Neural progenitor cell (in vitro differentiated cells): ENCODE results near the gene CA10. TPM values are rescaled to one million over a fixed set of nuclear protein-coding genes. Genes with fewer than 3 reads are reported as not detected.

Experiments used
- DNase-seq: peaks from one replicate; pipeline ENCODE4 v3.0.0-alpha.2; 2016; ENCODE audit warnings: low spot score
- H2AFZ ChIP-seq: fragments of 200-600 bp; sonication (generic); replicated peaks from 2 replicates; pipeline ENCODE4 v1.6.1; 2016; ENCODE audit warnings: antibody characterized with exemption
- H3F3A ChIP-seq: fragments of 200-600 bp; sonication (generic); 2 replicates; pipeline ENCODE4 v1.6.1; 2016; ENCODE audit warnings: antibody characterized with exemption, low read depth
- H3K27ac ChIP-seq: fragments of 200-600 bp; sonication (generic); 2 replicates; pipeline ENCODE4 v1.5.1; 2016; ENCODE audit warnings: mild to moderate bottlenecking
- H3K27me3 ChIP-seq: fragments of 200-600 bp; sonication (generic); 2 replicates; pipeline ENCODE4 v1.6.1; 2016; ENCODE audit warnings: mild to moderate bottlenecking, moderate library complexity
- H3K36me3 ChIP-seq: fragments of 200-600 bp; sonication (generic); 2 replicates; pipeline ENCODE4 v1.5.1; 2016
- H3K4me1 ChIP-seq: fragments of 200-600 bp; sonication (generic); 2 replicates; pipeline ENCODE4 v1.6.1; 2016; ENCODE audit warnings: mixed run types
- H3K4me2 ChIP-seq: fragments of 200-600 bp; sonication (generic); 2 replicates; pipeline ENCODE4 v1.6.1; 2016
- H3K4me3 ChIP-seq: fragments of 200-600 bp; sonication (generic); 2 replicates; pipeline ENCODE4 v1.5.1; 2016
- H3K79me2 ChIP-seq: fragments of 200-600 bp; sonication (generic); 2 replicates; pipeline ENCODE4 v1.6.1; 2016; ENCODE audit warnings: low read depth
- H3K9ac ChIP-seq: fragments of 200-600 bp; sonication (generic); 2 replicates; pipeline ENCODE4 v1.6.1; 2016
- H3K9me3 ChIP-seq: fragments of 200-600 bp; sonication (generic); 2 replicates; pipeline ENCODE4 v1.5.1; 2016; ENCODE audit warnings: low read depth
- H4K20me1 ChIP-seq: fragments of 200-600 bp; sonication (generic); 2 replicates; pipeline ENCODE4 v1.6.1; 2016; ENCODE audit warnings: low read depth
- H3K27ac Mint-ChIP-seq: 3 replicates; pipeline ENCODE4 v1.8.0; 2021; ENCODE audit warnings: mixed read lengths
- H3K27me3 Mint-ChIP-seq: 2 replicates; pipeline ENCODE4 v1.8.0; 2022; ENCODE audit warnings: low read depth, mild to moderate bottlenecking, inconsistent platforms, moderate library complexity, mixed read lengths; ENCODE audit not compliant: insufficient read depth
- H3K36me3 Mint-ChIP-seq: 3 replicates; pipeline ENCODE4 v1.8.0; 2021; ENCODE audit warnings: mixed read lengths
- H3K4me1 Mint-ChIP-seq: 3 replicates; pipeline ENCODE4 v1.8.0; 2021; ENCODE audit warnings: mixed read lengths
- H3K4me3 Mint-ChIP-seq: 3 replicates; pipeline ENCODE4 v1.8.0; 2021; ENCODE audit warnings: mild to moderate bottlenecking, moderate library complexity, mixed read lengths
- H3K9me3 Mint-ChIP-seq: 3 replicates; pipeline ENCODE4 v1.8.0; 2020; ENCODE audit warnings: mixed read lengths
- EZH2 ChIP-seq: fragments of 200-600 bp; sonication (generic); IDR thresholded peaks from 2 replicates; pipeline ENCODE4 v1.6.1; 2017; ENCODE audit warnings: antibody characterized with exemption, mild to moderate bottlenecking, moderate library complexity
- EZH2phosphoT487 ChIP-seq: fragments of 200-600 bp; sonication (generic); IDR thresholded peaks from 2 replicates; pipeline ENCODE4 v1.6.1; 2017; ENCODE audit warnings: antibody characterized with exemption
- total RNA-seq: library from RNA; depleted of rRNA; stranded (reverse); fragments of >200 nt; gene quantifications from 2 replicates; pipeline ENCODE4 v1.2.3, GENCODE V29; 2015; ENCODE audit warnings: low replicate concordance
- TF ChIP-seq, protein P1 (sequence below): fragments of 200-600 bp; sonication (generic); IDR thresholded peaks from 2 replicates; pipeline ENCODE4 v1.5.1; 2017; ENCODE audit warnings: antibody characterized with exemption, mild to moderate bottlenecking

The CA10 gene
- total RNA-seq, 1 donor from 2014 or later, result 0.65 TPM

GRCh38 chr17:51724043-51724580 lies 434.4 kb downstream of the CA10 start:
- no peaks in the 10 kb centered on the region for H3K79me2 ChIP-seq
- Mint-ChIP-seq H3K27ac (no peak overlapping the region), H3K4me1 (peaks cover 5% of the 10 kb centered on the region), H3K4me3 (no peak overlapping the region), H3K36me3 (no peaks in the 10 kb centered on the region), H3K27me3 (peaks cover 2% of the 10 kb centered on the region), H3K9me3 (no peaks in the 10 kb centered on the region)
- H3K36me3 ChIP-seq, result no peaks in the 10 kb centered on the region
- no peaks in the 10 kb centered on the region for H3K27me3 ChIP-seq
- H3K9me3 ChIP-seq, result no peaks in the 10 kb centered on the region
- no peak overlapping the region for H3K9ac ChIP-seq
- H3K4me3 ChIP-seq, result no peak overlapping the region
- no peak overlapping the region for H2AFZ ChIP-seq
- no peak for DNase-seq
- no peak for TF ChIP-seq EZH2phosphoT487
- TF ChIP-seq EZH2, result no peak
- TF ChIP-seq, protein P1, sequence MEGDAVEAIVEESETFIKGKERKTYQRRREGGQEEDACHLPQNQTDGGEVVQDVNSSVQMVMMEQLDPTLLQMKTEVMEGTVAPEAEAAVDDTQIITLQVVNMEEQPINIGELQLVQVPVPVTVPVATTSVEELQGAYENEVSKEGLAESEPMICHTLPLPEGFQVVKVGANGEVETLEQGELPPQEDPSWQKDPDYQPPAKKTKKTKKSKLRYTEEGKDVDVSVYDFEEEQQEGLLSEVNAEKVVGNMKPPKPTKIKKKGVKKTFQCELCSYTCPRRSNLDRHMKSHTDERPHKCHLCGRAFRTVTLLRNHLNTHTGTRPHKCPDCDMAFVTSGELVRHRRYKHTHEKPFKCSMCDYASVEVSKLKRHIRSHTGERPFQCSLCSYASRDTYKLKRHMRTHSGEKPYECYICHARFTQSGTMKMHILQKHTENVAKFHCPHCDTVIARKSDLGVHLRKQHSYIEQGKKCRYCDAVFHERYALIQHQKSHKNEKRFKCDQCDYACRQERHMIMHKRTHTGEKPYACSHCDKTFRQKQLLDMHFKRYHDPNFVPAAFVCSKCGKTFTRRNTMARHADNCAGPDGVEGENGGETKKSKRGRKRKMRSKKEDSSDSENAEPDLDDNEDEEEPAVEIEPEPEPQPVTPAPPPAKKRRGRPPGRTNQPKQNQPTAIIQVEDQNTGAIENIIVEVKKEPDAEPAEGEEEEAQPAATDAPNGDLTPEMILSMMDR, result no peak
- H3K27ac ChIP-seq, result no peak overlapping the region
- no peaks in the 10 kb centered on the region for H3K4me1 ChIP-seq
- no peaks in the 10 kb centered on the region for H4K20me1 ChIP-seq
- H3F3A ChIP-seq, result no peaks in the 10 kb centered on the region
- H3K4me2 ChIP-seq, result no peak overlapping the region

DNA sequence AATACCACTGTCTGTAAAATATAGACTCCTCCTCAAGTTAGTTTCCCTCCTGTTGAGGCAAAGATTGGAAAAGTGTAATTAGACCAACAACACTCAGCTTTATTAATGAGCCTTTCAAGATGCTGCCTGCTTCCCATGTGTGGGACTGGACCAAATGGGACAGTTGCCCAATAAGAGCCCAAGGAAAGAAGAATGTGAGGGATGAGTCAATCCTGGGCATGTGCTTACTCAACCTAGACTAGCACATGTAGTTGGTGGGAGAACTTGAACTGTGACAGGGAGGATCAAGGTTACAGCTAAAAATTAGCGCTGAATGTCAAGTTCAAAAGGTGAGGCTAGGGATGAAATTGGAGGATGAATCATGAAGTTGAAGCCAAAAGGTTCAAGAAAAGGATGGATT lies 435.5 kb downstream of the CA10 start:
- peak overlapping the region; percentile 35 for H3K4me3 Mint-ChIP-seq
- H3K27ac ChIP-seq, result no peak overlapping the region
- peak overlapping the region; percentile 5 for H3K27ac Mint-ChIP-seq
- H2AFZ ChIP-seq, result no peak overlapping the region
- no peak for DNase-seq
- H3K27me3 ChIP-seq, result no peaks in the 10 kb centered on the region
- H3K36me3 Mint-ChIP-seq, result no peaks in the 10 kb centered on the region
- H4K20me1 ChIP-seq, result no peaks in the 10 kb centered on the region
- no peak overlapping the region for H3K4me3 ChIP-seq
- H3K79me2 ChIP-seq, result no peaks in the 10 kb centered on the region
- H3K9me3 ChIP-seq, result no peaks in the 10 kb centered on the region
- H3K36me3 ChIP-seq, result no peaks in the 10 kb centered on the region
- no peaks in the 10 kb centered on the region for H3K27me3 Mint-ChIP-seq
- H3K9me3 Mint-ChIP-seq, result no peaks in the 10 kb centered on the region
- TF ChIP-seq, protein P1, result no peak
- no peak for TF ChIP-seq EZH2phosphoT487
- no peak for TF ChIP-seq EZH2
- H3K4me1 ChIP-seq, result no peaks in the 10 kb centered on the region
- no peak overlapping the region for H3K4me2 ChIP-seq
- H3F3A ChIP-seq, result no peaks in the 10 kb centered on the region
- peaks cover 10% of the 10 kb centered on the region for H3K4me1 Mint-ChIP-seq
- H3K9ac ChIP-seq, result no peak overlapping the region

- H3K9me3 ChIP-seq, result no peaks in the 10 kb centered on the region
- H3K4me1 Mint-ChIP-seq, result peaks cover 8% of the 10 kb centered on the region
- H3K27me3 Mint-ChIP-seq, result no peaks in the 10 kb centered on the region
- H3K4me2 ChIP-seq, result no peak overlapping the region
- no peak overlapping the region for H2AFZ ChIP-seq
- H3K27ac ChIP-seq, result no peak overlapping the region
- H3K9ac ChIP-seq, result no peak overlapping the region
- H3K4me1 ChIP-seq, result no peaks in the 10 kb centered on the region
- no peaks in the 10 kb centered on the region for H3K9me3 Mint-ChIP-seq
- no peak overlapping the region for H3K4me3 Mint-ChIP-seq
- TF ChIP-seq, protein P1, result no peak
- no peak for TF ChIP-seq EZH2
- H3K4me3 ChIP-seq, result no peak overlapping the region
- no peak overlapping the region for H3K27ac Mint-ChIP-seq
- H3K27me3 ChIP-seq, result no peaks in the 10 kb centered on the region
- no peaks in the 10 kb centered on the region for H3F3A ChIP-seq
- DNase-seq, result no peak
- no peaks in the 10 kb centered on the region for H3K79me2 ChIP-seq
- H4K20me1 ChIP-seq, result no peaks in the 10 kb centered on the region
- no peaks in the 10 kb centered on the region for H3K36me3 Mint-ChIP-seq
- H3K36me3 ChIP-seq, result no peaks in the 10 kb centered on the region
These were observed 436.8 kb downstream of the CA10 start for GRCh38 chr17:51721730-51722129.
